ENCODE data around the gene HRAS. TPM values are rescaled to one million over a fixed set of nuclear protein-coding genes. Genes with fewer than 3 reads are reported as not detected.
A peak's percentile ranks its signal among the peaks of the same experiment; 100 is the strongest.

HRAS gene
- total RNA-seq, 1 donor from 2014 or later, result 68.3 TPM

GRCh38 chr11:562046-562645 is 26.8 kb upstream of the HRAS start:
- Mint-ChIP-seq H3K9me3 (ENCODE audit: unreplicated experiment) (no peaks in the 10 kb centered on the region), H3K4me1 (ENCODE audit: unreplicated experiment) (peaks cover 18% of the 10 kb centered on the region), H3K27me3 (ENCODE audit: unreplicated experiment) (peaks cover 4% of the 10 kb centered on the region), H3K36me3 (ENCODE audit: unreplicated experiment) (peaks cover 1% of the 10 kb centered on the region), H3K27ac (ENCODE audit: unreplicated experiment) (no peak overlapping the region), H3K4me3 (ENCODE audit: unreplicated experiment) (peak overlapping the region; percentile 78)
- TF ChIP-seq CTCF (IDR thresholded peaks at IDR 0.05), result no peak
- no peak for DNase-seq (ENCODE audit: extremely low spot score, unreplicated experiment)

GRCh38 chr11:561148-562003 is 26.0 kb upstream of the HRAS start:
- no peak for TF ChIP-seq CTCF (IDR thresholded peaks at IDR 0.05)
- H3K36me3 Mint-ChIP-seq (ENCODE audit: unreplicated experiment), result peaks cover 1% of the 10 kb centered on the region
- peaks cover 10% of the 10 kb centered on the region for H3K27me3 Mint-ChIP-seq (ENCODE audit: unreplicated experiment)
- H3K27ac Mint-ChIP-seq (ENCODE audit: unreplicated experiment), result no peak overlapping the region
- no peaks in the 10 kb centered on the region for H3K9me3 Mint-ChIP-seq (ENCODE audit: unreplicated experiment)
- peak overlapping the region; percentile 78 for H3K4me3 Mint-ChIP-seq (ENCODE audit: unreplicated experiment)
- no peak for DNase-seq (ENCODE audit: extremely low spot score, unreplicated experiment)
- H3K4me1 Mint-ChIP-seq (ENCODE audit: unreplicated experiment), result peaks cover 18% of the 10 kb centered on the region

- DNase-seq (ENCODE audit: extremely low spot score, unreplicated experiment), result peak; percentile 97
- no peak for TF ChIP-seq CTCF (IDR thresholded peaks at IDR 0.05)
- no peaks in the 10 kb centered on the region for H3K9me3 Mint-ChIP-seq (ENCODE audit: unreplicated experiment)
- H3K4me3 Mint-ChIP-seq (ENCODE audit: unreplicated experiment), result peak within 1 kb of the TSS; percentile 78
- peaks cover 13% of the 10 kb centered on the region for H3K4me1 Mint-ChIP-seq (ENCODE audit: unreplicated experiment)
- H3K27ac Mint-ChIP-seq (ENCODE audit: unreplicated experiment), result no peak within 1 kb of the TSS
- H3K27me3 Mint-ChIP-seq (ENCODE audit: unreplicated experiment), result peaks cover 12% of the 10 kb centered on the region
- peaks cover 1% of the 10 kb centered on the region for H3K36me3 Mint-ChIP-seq (ENCODE audit: unreplicated experiment)
These were observed 25.1 kb upstream of the HRAS start, which contains the start of the genes LMNTD2 and RASSF7 for GRCh38 chr11:560305-561147. TSS of gene LMNTD2 (minus strand) at chr11:560738. CDS start at chr11:560716, 22 bp downstream. TSS of gene RASSF7 (plus strand) at chr11:560970. CDS start at chr11:561769, 799 bp downstream.

- DNase-seq (ENCODE audit: extremely low spot score, unreplicated experiment), result no peak
- Mint-ChIP-seq H3K4me3 (ENCODE audit: unreplicated experiment) (peak overlapping the region; percentile 66), H3K9me3 (ENCODE audit: unreplicated experiment) (no peaks in the 10 kb centered on the region), H3K4me1 (ENCODE audit: unreplicated experiment) (peaks cover 13% of the 10 kb centered on the region), H3K27me3 (ENCODE audit: unreplicated experiment) (peaks cover 12% of the 10 kb centered on the region), H3K27ac (ENCODE audit: unreplicated experiment) (no peak overlapping the region), H3K36me3 (ENCODE audit: unreplicated experiment) (peaks cover 1% of the 10 kb centered on the region)
- TF ChIP-seq CTCF (IDR thresholded peaks at IDR 0.05), result no peak
These were observed 24.4 kb upstream of the HRAS start for GRCh38 chr11:559712-560304.
